K562 treated with DMSO at 1 percent for 48 hours (cell line): ENCODE data around the gene PPP1R3G. TPM values are rescaled to one million over a fixed set of nuclear protein-coding genes. Genes with fewer than 3 reads are reported as not detected.

ENCODE experiments used
- total RNA-seq: library from RNA; unstranded; fragments of 300-600 nt; gene quantifications from 2 replicates; pipeline ENCODE4 v1.2.3, GENCODE V29; 2022; ENCODE audit warnings: low replicate concordance; ENCODE audit errors: extremely low read depth

PPP1R3G gene
- total RNA-seq: not detected in 2 replicates

GRCh38 chr6:5084781-5085647 lies at the start of gene PPP1R3G:
Gene PPP1R3G (plus strand): TSS chr6:5085341. CDS start chr6:5085486, 145 bp downstream.

Other genes starting within 250 kb of the PPP1R3G start
- gene RPP40, start 81.3 kb upstream of the PPP1R3G start, total RNA-seq: not detected in 2 replicates
- gene LYRM4, start 175.6 kb downstream of the PPP1R3G start, total RNA-seq: not detected in 2 replicates
- gene FARS2, start 176.2 kb downstream of the PPP1R3G start, total RNA-seq: not detected in 2 replicates